SH-SY5Y (cell line): ENCODE results near the gene TESMIN.

Experiments
- GATA2 ChIP-seq: IDR thresholded peaks from 2 replicates; pipeline ENCODE4 v1.6.1; 2011; ENCODE audit warnings: mild to moderate bottlenecking, low read depth, low read length
- GATA3 ChIP-seq: IDR thresholded peaks from 2 replicates; pipeline ENCODE4 v1.6.1; 2011; ENCODE audit warnings: low read depth, mild to moderate bottlenecking, low read length, moderate library complexity

The TESMIN gene

DNA sequence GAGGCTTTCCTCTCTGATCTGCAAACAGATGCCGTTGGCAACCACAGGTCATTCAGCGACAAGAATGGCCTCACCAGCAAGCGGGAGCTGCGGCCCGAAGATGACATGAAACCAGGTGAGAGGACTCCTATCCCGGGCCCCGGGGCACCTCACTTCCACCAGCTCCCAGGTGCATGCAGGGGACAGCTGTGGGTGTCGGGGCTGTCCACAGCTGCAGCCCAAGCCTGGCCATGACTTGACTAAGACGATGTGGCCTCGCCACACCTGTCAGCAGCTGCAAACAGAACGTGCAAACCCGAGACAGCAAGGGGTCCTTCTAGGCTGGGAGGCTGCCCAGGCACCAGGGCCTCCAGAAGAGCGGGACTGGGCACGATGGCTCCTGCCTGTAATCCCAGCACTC lies 63.3 kb downstream of the TESMIN start:
- TF ChIP-seq GATA2: no peak
- no peak for TF ChIP-seq GATA3

DNA sequence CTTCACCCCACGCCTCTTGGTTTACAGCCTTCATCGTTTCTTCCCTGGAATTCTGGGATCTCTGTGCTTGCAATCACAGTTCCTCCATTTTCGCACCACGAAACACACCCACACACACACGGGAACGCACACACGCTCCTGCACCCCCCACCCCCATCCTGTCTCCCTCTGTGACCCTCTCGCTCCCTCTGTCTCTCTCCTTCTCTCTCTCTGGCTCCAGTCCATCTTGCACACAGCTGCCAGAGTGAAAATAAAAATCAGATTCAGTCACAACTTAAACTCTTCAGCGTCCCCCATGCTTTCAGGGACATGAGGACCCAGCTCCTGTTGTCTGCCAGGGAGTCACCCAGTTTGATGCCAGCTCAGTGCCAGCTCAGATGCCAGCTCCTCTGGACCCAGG lies 64.0 kb downstream of the TESMIN start:
- no peak for TF ChIP-seq GATA3
- TF ChIP-seq GATA2: no peak

DNA sequence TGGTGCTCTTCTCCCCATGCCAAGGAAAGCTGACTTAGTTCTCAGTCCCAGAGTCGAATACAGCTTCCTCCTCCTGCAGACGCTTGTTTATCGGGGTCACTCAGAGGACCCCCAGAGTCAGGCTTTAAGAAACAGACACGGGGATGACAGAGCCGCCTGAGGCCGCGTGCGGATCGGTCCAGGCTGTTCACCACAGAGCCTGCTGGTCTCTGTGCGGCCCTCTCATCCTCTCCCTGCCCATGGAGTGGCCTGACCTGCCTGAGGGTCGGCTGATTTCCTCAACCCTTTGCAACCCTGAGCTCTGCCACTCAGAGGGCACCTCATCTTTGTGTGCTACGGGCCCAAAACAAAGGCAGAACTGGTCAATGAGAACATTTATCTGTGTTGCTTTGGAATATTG lies 64.8 kb downstream of the TESMIN start:
- TF ChIP-seq GATA3 (no peak), GATA2 (no peak)

DNA sequence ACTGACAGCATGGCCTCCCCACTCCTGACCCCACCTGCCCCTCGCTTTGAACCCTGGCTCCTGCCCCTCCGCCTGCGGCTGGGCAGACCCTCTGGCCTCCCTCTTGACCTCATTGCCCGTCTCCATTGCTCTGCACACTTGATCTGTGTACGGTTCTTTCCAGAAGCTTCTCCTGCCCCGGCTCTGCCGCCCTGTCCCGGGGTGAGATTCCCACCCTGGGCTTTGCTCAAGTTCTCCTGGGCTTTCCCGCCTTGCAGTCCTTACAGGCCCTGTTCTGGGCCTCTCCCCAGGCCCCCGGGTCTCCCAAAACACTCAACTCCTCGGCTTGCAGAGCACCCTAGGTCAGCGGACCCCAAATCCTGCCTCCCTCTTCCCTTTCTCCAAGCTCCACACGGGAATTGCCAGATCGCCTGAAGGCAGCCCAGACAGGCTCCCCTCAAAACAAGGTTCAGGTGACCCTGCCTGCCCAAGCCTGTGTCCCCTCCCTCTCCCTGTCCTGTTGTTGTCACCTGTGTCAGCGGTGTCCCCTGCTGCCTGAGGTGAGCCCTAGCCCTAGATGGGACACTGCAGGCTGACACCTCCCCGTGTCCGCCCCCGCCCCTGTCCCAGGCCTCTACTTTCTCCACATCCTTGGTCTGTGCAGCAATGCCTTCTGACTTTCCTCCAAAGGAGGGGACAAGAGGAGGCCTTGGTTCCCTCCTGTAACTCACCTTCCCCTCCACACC lies 65.5 kb downstream of the TESMIN start:
- TF ChIP-seq GATA3: no peak
- no peak for TF ChIP-seq GATA2

DNA sequence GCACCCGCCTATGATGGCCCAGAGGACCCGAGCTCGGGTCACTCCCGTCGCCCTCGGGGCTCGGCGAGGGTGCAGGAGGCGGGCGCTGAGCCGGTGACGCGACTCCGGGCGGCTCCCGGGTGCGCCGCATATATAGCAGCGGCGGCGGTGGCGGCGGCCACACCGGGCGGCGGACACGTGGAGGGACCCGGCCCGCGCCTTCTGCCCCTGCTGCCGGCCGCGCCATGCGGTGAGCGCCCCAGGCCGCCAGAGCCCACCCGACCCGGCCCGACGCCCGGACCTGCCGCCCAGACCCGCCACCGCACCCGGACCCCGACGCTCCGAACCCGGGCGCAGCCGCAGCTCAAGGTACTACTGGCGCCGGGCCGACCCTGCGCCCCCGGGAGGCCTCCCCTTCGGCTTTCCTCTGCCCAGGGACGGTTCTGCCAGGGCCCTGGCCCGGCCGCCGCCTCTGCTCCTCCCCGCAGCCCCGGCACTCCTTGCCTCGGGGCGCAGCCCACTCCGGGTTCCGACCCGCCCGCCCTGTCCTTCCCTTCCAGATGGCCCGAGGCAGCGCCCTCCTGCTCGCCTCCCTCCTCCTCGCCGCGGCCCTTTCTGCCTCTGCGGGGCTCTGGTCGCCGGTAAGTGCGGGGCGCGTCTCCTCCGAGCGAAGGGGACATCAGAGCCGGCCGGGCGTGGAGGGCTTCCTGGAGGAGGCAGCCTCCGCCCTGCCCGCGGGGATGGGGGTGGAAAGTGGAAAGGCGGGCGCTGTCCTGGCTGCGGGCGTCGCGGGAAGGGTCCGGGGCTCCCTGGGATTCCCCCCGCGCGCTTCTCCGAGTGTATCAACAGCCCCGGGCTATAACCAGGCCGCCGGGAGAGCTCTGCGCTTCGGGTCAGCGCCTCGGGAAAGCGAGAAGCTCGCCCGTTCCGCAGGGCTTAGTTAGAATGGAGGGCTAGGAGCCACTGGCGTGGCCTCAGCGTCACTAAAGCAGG lies 66.6 kb downstream of the TESMIN start, which contains the start of gene GAL:
GAL (plus strand) TSS at position 160 of the 972 bp plus-strand sequence; CDS start at position 540, 380 bp downstream.
- no peak for TF ChIP-seq GATA2
- TF ChIP-seq GATA3: no peak

DNA sequence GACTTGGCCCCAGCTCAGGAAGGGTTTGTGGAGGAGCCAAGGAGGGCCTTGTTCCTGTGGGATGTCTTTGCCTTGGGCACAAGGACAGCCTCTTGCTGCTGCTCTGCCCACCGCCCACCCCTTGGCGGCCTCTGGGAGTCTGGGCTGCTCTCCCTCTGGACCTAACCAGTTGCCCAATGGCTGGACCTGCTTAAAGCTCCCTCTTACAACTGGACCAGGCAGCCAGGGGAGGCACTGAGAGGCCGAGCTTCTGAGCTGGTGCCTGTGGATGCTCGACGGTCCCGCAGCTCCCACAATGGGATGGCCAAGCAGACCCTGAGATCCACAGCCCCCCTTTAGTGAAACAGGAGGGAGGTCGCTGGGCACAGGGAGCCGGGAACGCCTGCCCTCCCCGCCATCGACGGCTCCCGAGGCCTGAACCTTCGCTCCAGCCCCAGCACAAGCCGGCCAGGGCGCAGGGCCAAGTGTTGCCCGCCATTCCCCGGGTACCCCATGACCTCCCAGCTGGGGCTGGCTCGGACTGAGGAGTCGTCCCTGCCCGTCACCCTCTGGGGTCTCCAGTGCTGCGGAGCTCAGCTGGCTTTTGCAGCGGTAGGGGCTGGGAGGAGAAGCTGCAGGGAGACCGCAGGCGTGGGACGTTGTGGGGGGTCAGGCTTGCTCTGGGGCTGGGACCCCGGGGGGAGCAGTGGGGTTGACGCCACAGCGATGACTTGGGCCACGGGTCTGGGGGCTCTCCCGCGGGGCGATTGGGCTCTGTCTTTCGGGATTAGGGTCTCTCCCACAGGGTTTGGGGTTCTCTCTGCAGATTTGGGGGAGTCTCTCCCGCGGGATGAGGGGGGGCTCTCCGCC lies 67.6 kb downstream of the TESMIN start:
- TF ChIP-seq GATA2 (no peak), GATA3 (no peak)

DNA sequence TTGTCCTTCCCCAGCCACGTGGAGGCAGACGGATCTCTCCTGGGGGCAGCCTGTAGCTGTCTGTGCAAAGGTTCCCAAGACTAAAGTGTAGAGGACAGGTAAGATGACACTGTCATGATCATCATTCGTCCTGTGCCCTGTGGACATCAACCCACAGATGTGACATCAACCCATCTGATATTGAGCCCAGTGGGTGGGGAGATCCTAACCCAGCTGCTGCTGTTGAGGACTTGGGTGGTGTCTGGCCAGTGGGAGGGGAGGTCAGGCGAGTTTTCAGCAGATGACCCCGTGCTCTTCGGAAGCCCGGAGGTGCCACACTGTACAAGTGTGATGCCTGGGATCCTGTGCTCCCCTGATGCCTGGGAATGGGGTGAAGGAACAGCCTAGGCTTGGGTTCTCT lies 68.2 kb downstream of the TESMIN start:
- TF ChIP-seq GATA2: no peak
- no peak for TF ChIP-seq GATA3

DNA sequence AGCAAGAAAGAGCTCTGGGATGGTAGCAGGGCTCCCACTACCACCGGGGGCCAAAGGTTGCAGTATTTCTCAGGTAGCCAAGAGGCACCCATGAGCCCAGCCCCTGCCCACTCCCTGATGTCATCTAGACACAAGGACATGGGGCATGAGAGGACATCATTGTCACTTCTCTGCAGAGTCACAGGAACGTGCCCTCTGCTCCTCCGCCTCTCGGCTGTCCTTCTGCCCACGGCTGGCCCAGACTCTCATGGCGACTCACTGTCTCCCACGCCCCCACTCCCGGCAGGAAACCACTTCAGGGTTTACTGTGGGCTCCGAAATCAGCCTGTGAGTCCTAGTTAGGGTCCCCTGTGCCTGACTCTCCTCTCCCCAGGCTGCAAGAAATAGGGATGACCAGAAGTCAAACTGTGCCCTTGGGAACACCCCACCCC lies 68.8 kb downstream of the TESMIN start:
- TF ChIP-seq GATA3 (no peak), GATA2 (no peak)

DNA sequence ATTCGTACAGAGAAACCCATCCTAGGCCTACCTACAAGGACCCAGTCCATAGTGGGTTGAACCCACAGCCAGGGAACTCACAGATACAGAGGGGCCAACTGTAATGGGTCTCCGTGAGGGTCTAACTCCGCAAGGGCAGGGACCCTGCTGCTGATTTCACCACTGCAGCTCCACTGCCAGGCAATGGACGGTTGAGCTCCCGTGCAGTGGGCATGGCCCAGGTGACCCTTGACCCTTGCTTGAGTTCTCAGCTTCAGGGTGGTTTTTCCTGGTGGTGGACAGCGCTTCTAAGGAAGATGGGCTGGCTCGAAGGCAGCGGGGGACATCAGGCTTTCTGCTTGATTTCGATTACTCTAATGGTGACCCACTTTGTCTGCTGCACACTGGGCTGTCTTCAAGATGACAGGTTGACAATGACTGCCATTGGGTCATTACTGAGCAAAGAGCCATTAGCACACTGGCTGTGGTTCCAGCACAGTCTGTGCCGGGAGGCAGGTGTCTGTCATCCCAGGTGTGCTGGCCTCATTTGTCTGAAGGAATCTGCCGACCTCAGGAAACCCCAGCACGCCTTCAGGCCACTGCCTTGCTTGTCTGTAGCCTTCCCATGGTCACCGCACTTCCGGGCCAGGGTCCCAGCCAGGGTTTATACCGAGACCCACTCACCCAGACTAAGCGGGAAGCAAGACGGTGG lies 70.6 kb downstream of the TESMIN start:
- TF ChIP-seq GATA2 (no peak), GATA3 (no peak)

DNA sequence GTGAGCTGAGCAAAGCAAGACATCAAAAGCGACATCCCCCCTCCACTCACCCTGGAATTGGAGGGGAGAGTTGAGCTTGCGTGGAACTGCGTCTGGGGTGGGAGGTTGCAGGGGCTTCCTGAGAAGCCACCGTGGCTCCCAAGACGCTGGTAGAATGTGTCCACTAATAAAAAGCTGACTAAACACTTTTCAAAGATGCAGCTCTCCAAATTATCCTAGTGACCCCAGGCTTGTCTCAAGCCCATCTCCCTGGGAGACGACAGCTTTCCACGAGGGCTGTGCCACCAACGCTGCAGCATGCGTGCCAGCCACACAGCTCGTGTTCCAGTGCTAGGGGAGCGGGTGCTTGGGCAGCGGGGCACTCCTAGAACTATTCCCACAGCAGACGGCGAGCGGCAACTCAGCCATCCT lies 73.3 kb downstream of the TESMIN start:
- TF ChIP-seq GATA2 (no peak), GATA3 (no peak)

DNA sequence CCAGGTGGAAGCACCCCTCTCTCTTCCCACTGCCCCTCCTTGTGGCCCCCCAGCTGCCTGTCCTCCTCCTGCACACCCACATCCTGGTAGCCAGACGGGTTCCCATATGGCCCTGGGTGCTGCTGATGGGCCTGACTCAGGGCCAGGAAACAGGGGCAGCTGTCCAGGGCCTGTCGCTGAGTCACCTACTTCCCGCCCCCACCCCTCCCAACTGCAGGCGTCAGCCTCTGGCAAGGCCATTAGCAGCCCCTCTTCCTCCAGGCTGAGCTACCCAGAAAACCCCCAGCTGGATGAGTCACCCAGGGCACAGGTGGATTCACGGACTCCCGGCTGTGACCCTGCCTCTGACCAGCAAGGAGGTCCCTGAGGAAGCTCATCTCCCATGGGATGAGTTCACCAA lies 73.9 kb downstream of the TESMIN start:
- no peak for TF ChIP-seq GATA2
- no peak for TF ChIP-seq GATA3

DNA sequence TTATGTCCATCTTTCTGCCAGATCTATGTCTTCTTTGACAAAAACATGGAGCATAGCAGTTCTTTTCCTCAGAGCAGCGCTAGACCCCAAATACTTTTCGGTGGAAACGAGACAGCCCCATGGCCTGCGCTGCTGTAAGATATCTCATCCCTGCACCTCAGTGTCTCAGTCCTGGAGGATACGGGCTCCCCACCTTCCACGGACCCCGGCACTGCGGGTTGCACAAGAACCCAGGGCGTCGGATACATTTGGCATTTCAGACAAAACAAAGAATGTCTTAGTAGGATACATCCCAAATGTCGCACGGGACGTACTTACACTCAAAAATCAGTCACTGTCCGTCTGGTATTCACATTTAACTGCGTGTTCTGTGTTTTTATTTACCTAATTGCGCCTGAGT lies 76.9 kb downstream of the TESMIN start:
- TF ChIP-seq GATA2 (no peak), GATA3 (no peak)

DNA sequence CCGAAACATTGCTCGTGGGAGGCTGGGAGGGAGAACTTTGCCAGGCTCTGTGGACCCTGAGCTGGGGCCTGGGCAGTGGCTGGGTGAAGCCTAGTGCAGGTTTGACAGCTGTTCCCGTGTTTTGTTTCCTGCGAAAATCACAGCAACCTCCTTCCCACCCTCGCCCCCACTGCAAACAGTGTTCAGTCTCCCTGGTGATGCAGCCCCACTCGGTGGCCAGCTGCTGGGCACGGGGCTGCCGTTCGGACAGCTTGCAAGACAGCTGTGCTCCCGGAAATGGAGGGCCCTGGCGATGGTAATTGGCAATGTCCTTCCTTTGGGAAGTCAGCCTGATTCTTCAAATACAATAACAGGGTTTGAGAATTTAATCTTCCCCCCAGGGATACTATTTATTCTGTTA lies 77.3 kb downstream of the TESMIN start:
- no peak for TF ChIP-seq GATA3
- TF ChIP-seq GATA2: no peak

DNA sequence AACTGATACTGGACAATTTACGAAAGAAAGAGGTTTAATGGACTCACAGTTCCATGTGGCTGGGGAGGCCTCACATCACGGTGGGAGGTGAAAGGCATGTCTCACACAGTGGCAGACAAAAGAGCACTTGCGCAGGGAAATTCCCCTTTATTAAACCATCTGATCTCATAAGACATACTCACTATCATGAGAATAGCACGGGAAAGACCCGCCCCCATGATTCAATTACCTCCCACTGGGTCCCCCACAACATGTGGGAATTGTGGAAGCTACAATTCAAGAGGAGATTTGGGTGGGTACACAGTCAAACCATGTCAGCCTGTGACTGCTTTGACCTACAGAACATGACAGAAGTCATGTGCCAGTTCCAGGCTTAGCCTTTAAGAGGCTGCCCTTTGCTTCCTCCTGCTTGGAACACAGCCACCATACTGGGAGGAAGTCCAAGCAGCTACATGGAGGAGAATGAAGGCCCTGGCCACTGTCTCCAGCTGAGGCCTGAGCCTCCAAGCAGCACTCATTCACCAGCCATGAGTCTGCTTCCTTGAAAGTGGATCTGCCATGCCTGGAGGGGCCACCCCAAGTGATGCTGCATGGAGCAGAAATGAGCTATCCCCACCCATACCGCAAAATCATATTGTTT lies 77.9 kb downstream of the TESMIN start:
- TF ChIP-seq GATA2 (no peak), GATA3 (no peak)
